ENCODE results near the gene KLHL33. TPM values are rescaled to one million over a fixed set of nuclear protein-coding genes. Genes with fewer than 3 reads are reported as not detected.
A peak's percentile ranks its signal among the peaks of the same experiment; 100 is the strongest.

Gene KLHL33
- total RNA-seq, 1 donor from 2014 or later, result 0.17 TPM

- peak; percentile 86 for DNase-seq
Measured at GRCh38 chr14:20412876-20413743, 22.9 kb downstream of the KLHL33 start, which contains the start of gene TEP1. TSS of gene TEP1 (minus strand) at chr14:20413501. CDS start at chr14:20408439, 5,062 bp downstream.

- DNase-seq, result peak; percentile 23
Measured at GRCh38 chr14:20412411-20412810, 23.6 kb downstream of the KLHL33 start.

GRCh38 chr14:20409226-20409625 lies 26.7 kb downstream of the KLHL33 start:
- DNase-seq, result no peak

GRCh38 chr14:20403521-20403920 lies 32.4 kb downstream of the KLHL33 start:
- no peak for DNase-seq

- DNase-seq, result peak; percentile 62
Measured at GRCh38 chr14:20400965-20401593, 34.9 kb downstream of the KLHL33 start.

GRCh38 chr14:20400589-20400964 lies 35.4 kb downstream of the KLHL33 start:
- no peak for DNase-seq

GRCh38 chr14:20397511-20397910 lies 38.5 kb downstream of the KLHL33 start:
- no peak for DNase-seq

GRCh38 chr14:20391505-20391904 lies 44.5 kb downstream of the KLHL33 start:
- DNase-seq, result no peak

- DNase-seq, result no peak
Measured at GRCh38 chr14:20388159-20388558, 47.8 kb downstream of the KLHL33 start.

- DNase-seq, result no peak
Measured at GRCh38 chr14:20387576-20387975, 48.4 kb downstream of the KLHL33 start.

- no peak for DNase-seq
Measured at GRCh38 chr14:20386276-20386855, 49.6 kb downstream of the KLHL33 start.

- no peak for DNase-seq
Measured at GRCh38 chr14:20384886-20385285, 51.1 kb downstream of the KLHL33 start.

GRCh38 chr14:20384321-20384720 lies 51.6 kb downstream of the KLHL33 start:
- DNase-seq, result no peak

GRCh38 chr14:20383636-20384035 lies 52.3 kb downstream of the KLHL33 start:
- DNase-seq, result no peak

GRCh38 chr14:20383032-20383431 lies 52.9 kb downstream of the KLHL33 start:
- no peak for DNase-seq

- no peak for DNase-seq
Measured at GRCh38 chr14:20382526-20382925, 53.4 kb downstream of the KLHL33 start.

GRCh38 chr14:20381341-20381740 lies 54.6 kb downstream of the KLHL33 start:
- no peak for DNase-seq

GRCh38 chr14:20380681-20381080 lies 55.3 kb downstream of the KLHL33 start:
- DNase-seq, result no peak

GRCh38 chr14:20379743-20380142 lies 56.2 kb downstream of the KLHL33 start:
- no peak for DNase-seq

GRCh38 chr14:20377171-20377570 lies 58.8 kb downstream of the KLHL33 start:
- no peak for DNase-seq

GRCh38 chr14:20376071-20376588 lies 59.8 kb downstream of the KLHL33 start:
- DNase-seq, result no peak

All from dermis blood vessel endothelial cell (primary cell).